CD4-positive, alpha-beta T cell treated with Interleukin-10 for 1 hour (primary cell): ENCODE measurements around the gene PKP1.
"Not testable (repeated sequence)": the region's sequence is repeated elsewhere in the genome, so short reads cannot be mapped to it uniquely, and the experiment has no call there.

ENCODE experiments used
- DNase-seq: peaks from one replicate; pipeline ENCODE4 v3.0.0-alpha.2; 2020

PKP1 gene

GRCh38 chr1:201282931-201283829 is at the start of gene PKP1:
PKP1 (plus strand) TSS chr1:201283506; CDS start chr1:201283703, 197 bp downstream.
- no peak for DNase-seq

- not testable (repeated sequence) for DNase-seq
These were observed 43.7 kb upstream of the PKP1 start for GRCh38 chr1:201239646-201240045.

GRCh38 chr1:201240171-201240570 is 43.1 kb upstream of the PKP1 start:
- no peak for DNase-seq

- no peak for DNase-seq
These were observed 41.6 kb upstream of the PKP1 start for GRCh38 chr1:201241736-201242135.

GRCh38 chr1:201245082-201245481 is 38.2 kb upstream of the PKP1 start:
- DNase-seq: no peak

GRCh38 chr1:201248721-201249559 is 34.4 kb upstream of the PKP1 start:
- no peak for DNase-seq

GRCh38 chr1:201250326-201251011 is 32.8 kb upstream of the PKP1 start:
- no peak for DNase-seq

GRCh38 chr1:201251411-201251810 is 31.9 kb upstream of the PKP1 start:
- DNase-seq: no peak

- no peak for DNase-seq
These were observed 31.4 kb upstream of the PKP1 start for GRCh38 chr1:201251851-201252430.

- no peak for DNase-seq
These were observed 30.3 kb upstream of the PKP1 start for GRCh38 chr1:201252944-201253371.

GRCh38 chr1:201253411-201253810 is 29.9 kb upstream of the PKP1 start:
- DNase-seq: no peak

GRCh38 chr1:201253906-201254624 is 29.2 kb upstream of the PKP1 start:
- DNase-seq: no peak

GRCh38 chr1:201254625-201255478 is 28.5 kb upstream of the PKP1 start:
- DNase-seq: peak; percentile 44

GRCh38 chr1:201255479-201256362 is 27.6 kb upstream of the PKP1 start:
- no peak for DNase-seq

GRCh38 chr1:201258132-201258531 is 25.2 kb upstream of the PKP1 start:
- not testable (repeated sequence) for DNase-seq

GRCh38 chr1:201258763-201259230 is 24.5 kb upstream of the PKP1 start:
- no peak for DNase-seq

- DNase-seq: no peak
These were observed 23.6 kb upstream of the PKP1 start for GRCh38 chr1:201259476-201260235.

- DNase-seq: no peak
These were observed 23.1 kb upstream of the PKP1 start for GRCh38 chr1:201260236-201260590.

- DNase-seq: no peak
These were observed 22.5 kb upstream of the PKP1 start for GRCh38 chr1:201260648-201261311.
